ACC112 (cell line): Measurements from ENCODE around the gene SLC6A1.

ENCODE experiments used
- H2AFZ ChIP-seq: fragments of 200-600 bp; sonication (generic); one replicate; pipeline ENCODE4 v1.6.0; 2017; ENCODE audit warnings: antibody characterized with exemption, low read length; ENCODE audit not compliant: unreplicated experiment
- H3K27ac ChIP-seq: fragments of 200-600 bp; sonication (generic); 2 replicates; pipeline ENCODE4 v1.5.1; 2014; ENCODE audit warnings: low read depth, mild to moderate bottlenecking, antibody characterized with exemption, low read length, moderate library complexity
- H3K27me3 ChIP-seq: fragments of 200-600 bp; sonication (generic); 2 replicates; pipeline ENCODE4 v1.6.1; 2014; ENCODE audit warnings: mild to moderate bottlenecking, antibody characterized with exemption, low read length, moderate library complexity, mixed read lengths; ENCODE audit not compliant: insufficient read depth
- H3K36me3 ChIP-seq: fragments of 200-600 bp; sonication (generic); 2 replicates; pipeline ENCODE4 v1.6.1; 2016; ENCODE audit warnings: mild to moderate bottlenecking, antibody characterized with exemption, low read length, moderate library complexity, mixed read lengths; ENCODE audit not compliant: insufficient read depth
- H3K4me1 ChIP-seq: fragments of 200-600 bp; sonication (generic); one replicate; pipeline ENCODE4 v1.6.1; 2016; ENCODE audit warnings: low read length, mixed read lengths; ENCODE audit not compliant: insufficient read depth, unreplicated experiment, control insufficient read depth
- H3K4me3 ChIP-seq: fragments of 200-600 bp; sonication (generic); 2 replicates; pipeline ENCODE4 v1.5.1; 2014; ENCODE audit warnings: mild to moderate bottlenecking, low read depth, low read length
- H3K79me2 ChIP-seq: fragments of 200-600 bp; sonication (generic); one replicate; pipeline ENCODE4 v1.6.0; 2016; ENCODE audit warnings: low read length; ENCODE audit not compliant: control insufficient read depth, unreplicated experiment, insufficient read depth

The SLC6A1 gene

GRCh38 chr3:10972072-10972782, 20.3 kb upstream of the SLC6A1 start:
- no peaks in the 10 kb centered on the region for H3K36me3 ChIP-seq
- H3K27ac ChIP-seq, result no peak overlapping the region
- no peak overlapping the region for H2AFZ ChIP-seq
- H3K4me3 ChIP-seq, result no peak overlapping the region
- peaks cover 5% of the 10 kb centered on the region for H3K4me1 ChIP-seq
- H3K27me3 ChIP-seq, result peaks cover 85% of the 10 kb centered on the region
- no peaks in the 10 kb centered on the region for H3K79me2 ChIP-seq

GRCh38 chr3:10973046-10973595, 19.4 kb upstream of the SLC6A1 start:
- H3K27me3 ChIP-seq, result peaks cover 76% of the 10 kb centered on the region
- H3K4me3 ChIP-seq, result no peak overlapping the region
- no peak overlapping the region for H2AFZ ChIP-seq
- H3K36me3 ChIP-seq, result no peaks in the 10 kb centered on the region
- H3K4me1 ChIP-seq, result peaks cover 14% of the 10 kb centered on the region
- no peaks in the 10 kb centered on the region for H3K79me2 ChIP-seq
- no peak overlapping the region for H3K27ac ChIP-seq

- Histone ChIP-seq H3K36me3 (no peaks in the 10 kb centered on the region), H3K4me1 (peaks cover 19% of the 10 kb centered on the region), H3K4me3 (no peak overlapping the region), H2AFZ (no peak overlapping the region), H3K27ac (no peak overlapping the region), H3K27me3 (peaks cover 66% of the 10 kb centered on the region), H3K79me2 (no peaks in the 10 kb centered on the region)
Measured at GRCh38 chr3:10974131-10974530, 18.4 kb upstream of the SLC6A1 start.

- no peaks in the 10 kb centered on the region for H3K36me3 ChIP-seq
- no peak overlapping the region for H3K4me3 ChIP-seq
- peaks cover 59% of the 10 kb centered on the region for H3K27me3 ChIP-seq
- peaks cover 19% of the 10 kb centered on the region for H3K4me1 ChIP-seq
- no peaks in the 10 kb centered on the region for H3K79me2 ChIP-seq
- H3K27ac ChIP-seq, result no peak overlapping the region
- H2AFZ ChIP-seq, result no peak overlapping the region
Measured at GRCh38 chr3:10974746-10975375, 17.7 kb upstream of the SLC6A1 start.

GRCh38 chr3:10975695-10976234, 16.8 kb upstream of the SLC6A1 start:
- Histone ChIP-seq H3K27ac (no peak overlapping the region), H3K4me1 (peaks cover 19% of the 10 kb centered on the region), H3K36me3 (no peaks in the 10 kb centered on the region), H3K4me3 (no peak overlapping the region), H3K27me3 (peaks cover 51% of the 10 kb centered on the region), H3K79me2 (no peaks in the 10 kb centered on the region), H2AFZ (no peak overlapping the region)

GRCh38 chr3:10976770-10977169, 15.8 kb upstream of the SLC6A1 start:
- H3K36me3 ChIP-seq, result no peaks in the 10 kb centered on the region
- H3K27me3 ChIP-seq, result peaks cover 47% of the 10 kb centered on the region
- peaks cover 22% of the 10 kb centered on the region for H3K4me1 ChIP-seq
- H3K27ac ChIP-seq, result no peak overlapping the region
- H3K4me3 ChIP-seq, result no peak overlapping the region
- no peak overlapping the region for H2AFZ ChIP-seq
- H3K79me2 ChIP-seq, result no peaks in the 10 kb centered on the region

GRCh38 chr3:10977892-10978510, 14.5 kb upstream of the SLC6A1 start:
- Histone ChIP-seq H3K4me1 (peaks cover 33% of the 10 kb centered on the region), H2AFZ (no peak overlapping the region), H3K4me3 (no peak overlapping the region), H3K27me3 (peaks cover 35% of the 10 kb centered on the region), H3K36me3 (no peaks in the 10 kb centered on the region), H3K27ac (no peak overlapping the region), H3K79me2 (no peaks in the 10 kb centered on the region)

GRCh38 chr3:10978956-10979355, 13.6 kb upstream of the SLC6A1 start:
- H3K79me2 ChIP-seq, result no peaks in the 10 kb centered on the region
- no peaks in the 10 kb centered on the region for H3K36me3 ChIP-seq
- H3K27me3 ChIP-seq, result peaks cover 25% of the 10 kb centered on the region
- H3K4me1 ChIP-seq, result peaks cover 33% of the 10 kb centered on the region
- no peak overlapping the region for H2AFZ ChIP-seq
- no peak overlapping the region for H3K27ac ChIP-seq
- H3K4me3 ChIP-seq, result no peak overlapping the region

- H3K27ac ChIP-seq, result no peak overlapping the region
- no peaks in the 10 kb centered on the region for H3K36me3 ChIP-seq
- H3K4me1 ChIP-seq, result peaks cover 33% of the 10 kb centered on the region
- no peak overlapping the region for H2AFZ ChIP-seq
- no peak overlapping the region for H3K4me3 ChIP-seq
- no peaks in the 10 kb centered on the region for H3K79me2 ChIP-seq
- H3K27me3 ChIP-seq, result peaks cover 23% of the 10 kb centered on the region
Measured at GRCh38 chr3:10980312-10980711, 12.2 kb upstream of the SLC6A1 start.

- no peak overlapping the region for H2AFZ ChIP-seq
- peaks cover 26% of the 10 kb centered on the region for H3K27me3 ChIP-seq
- H3K27ac ChIP-seq, result no peak overlapping the region
- H3K36me3 ChIP-seq, result no peaks in the 10 kb centered on the region
- no peaks in the 10 kb centered on the region for H3K79me2 ChIP-seq
- H3K4me3 ChIP-seq, result no peak overlapping the region
- H3K4me1 ChIP-seq, result peaks cover 33% of the 10 kb centered on the region
Measured at GRCh38 chr3:10981031-10981430, 11.5 kb upstream of the SLC6A1 start.
